GM13976 (cell line): ENCODE measurements around the gene CNTNAP2.

Source experiments
- DNase-seq: peaks from one replicate; pipeline ENCODE4 v3.0.0; 2012; ENCODE audit warnings: low spot score
- CTCF ChIP-seq: IDR thresholded peaks from 2 replicates; pipeline ENCODE4 v1.5.1; 2012; ENCODE audit warnings: borderline replicate concordance, mild to moderate bottlenecking; ENCODE audit not compliant: insufficient read depth; ENCODE audit errors: extremely low read depth, missing control alignments, control extremely low read depth
- in situ Hi-C: fragments of 300-500 bp; cut with MboI; formaldehyde crosslinking; loops from one replicate; pipeline ENCODE4 v1.12.0; 2022; ENCODE audit warnings: low sequenced_read_pairs, mixed read lengths, inconsistent platforms; ENCODE audit not compliant: unreplicated experiment

CNTNAP2 gene

GRCh38 chr7:148104924-148105323 is 1988.3 kb downstream of the CNTNAP2 start:
- TF ChIP-seq CTCF = no peak
- in situ Hi-C loops = no loop called here
- no peak for DNase-seq

- in situ Hi-C loops = no loop called here
- TF ChIP-seq CTCF = no peak
- no peak for DNase-seq
Measured at GRCh38 chr7:148105853-148106252, 1989.3 kb downstream of the CNTNAP2 start.

- in situ Hi-C loops = no loop called here
- no peak for DNase-seq
- no peak for TF ChIP-seq CTCF
Measured at GRCh38 chr7:148107443-148108127, 1991.0 kb downstream of the CNTNAP2 start.

GRCh38 chr7:148108381-148108780 is 1991.8 kb downstream of the CNTNAP2 start:
- no peak for DNase-seq
- in situ Hi-C loops = no loop called here

GRCh38 chr7:148110097-148110868 is 1993.7 kb downstream of the CNTNAP2 start:
- TF ChIP-seq CTCF = no peak
- in situ Hi-C loops = no loop called here
- DNase-seq = no peak

More at GRCh38 chr7:148108381-148108780, 1991.8 kb downstream of the CNTNAP2 start:
- TF ChIP-seq CTCF = no peak

DNA sequence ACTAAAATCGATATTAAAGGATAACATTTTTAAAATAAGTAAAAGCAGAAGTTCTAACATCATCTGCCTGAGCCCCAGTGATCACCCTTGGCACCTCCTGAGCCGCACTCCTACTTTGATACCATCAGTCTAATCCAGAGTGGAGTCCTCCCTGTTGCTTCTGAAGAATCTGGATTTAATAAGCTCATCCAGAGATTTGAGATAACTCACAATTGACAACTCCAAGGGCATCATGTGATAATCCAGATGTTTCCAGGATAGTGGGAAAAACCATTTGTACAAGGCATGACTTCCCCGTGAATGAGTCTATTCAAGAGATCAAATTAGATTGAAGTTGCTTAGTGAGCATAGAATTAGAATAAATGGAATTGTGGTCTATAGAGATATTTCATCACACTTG is 1998.2 kb downstream of the CNTNAP2 start:
- in situ Hi-C loops = no loop called here
- TF ChIP-seq CTCF = no peak
- no peak for DNase-seq
